HUES48 (cell line): ENCODE results near the gene NTM.

Experiments used
- H3K27ac ChIP-seq: one replicate; pipeline ENCODE4 v1.7.0; 2013; ENCODE audit warnings: low read depth, low read length, inconsistent platforms
- H3K27me3 ChIP-seq: 2 replicates; pipeline ENCODE4 v1.6.1; 2013; ENCODE audit warnings: mild to moderate bottlenecking, low read length; ENCODE audit not compliant: control insufficient read depth, insufficient read depth
- H3K36me3 ChIP-seq: 2 replicates; pipeline ENCODE4 v1.6.1; 2013; ENCODE audit warnings: low read length; ENCODE audit not compliant: control insufficient read depth, insufficient read depth
- H3K4me1 ChIP-seq: 2 replicates; pipeline ENCODE4 v1.6.1; 2013; ENCODE audit warnings: mild to moderate bottlenecking, low read length; ENCODE audit not compliant: control insufficient read depth, insufficient read depth
- H3K4me3 ChIP-seq: 2 replicates; pipeline ENCODE4 v1.5.1; 2013; ENCODE audit warnings: mild to moderate bottlenecking, low read depth, low read length
- H3K9ac ChIP-seq: 2 replicates; pipeline ENCODE4 v1.6.1; 2013; ENCODE audit warnings: mild to moderate bottlenecking, low read depth, low read length, moderate library complexity
- H3K9me3 ChIP-seq: 2 replicates; pipeline ENCODE4 v1.6.1; 2013; ENCODE audit warnings: low read length; ENCODE audit not compliant: control insufficient read depth, insufficient read depth

The NTM gene

GRCh38 chr11:131499199-131499598 is 128.8 kb downstream of the NTM start:
- H3K9me3 ChIP-seq = no peaks in the 10 kb centered on the region
- H3K27ac ChIP-seq = no peak overlapping the region
- no peaks in the 10 kb centered on the region for H3K36me3 ChIP-seq
- peaks cover 16% of the 10 kb centered on the region for H3K4me1 ChIP-seq
- no peaks in the 10 kb centered on the region for H3K27me3 ChIP-seq
- no peak overlapping the region for H3K4me3 ChIP-seq
- H3K9ac ChIP-seq = no peak overlapping the region

GRCh38 chr11:131503017-131503416 is 132.6 kb downstream of the NTM start:
- Histone ChIP-seq H3K4me3 (no peak overlapping the region), H3K9ac (no peak overlapping the region), H3K27ac (no peak overlapping the region), H3K9me3 (no peaks in the 10 kb centered on the region), H3K4me1 (peaks cover 20% of the 10 kb centered on the region), H3K36me3 (no peaks in the 10 kb centered on the region), H3K27me3 (no peaks in the 10 kb centered on the region)

GRCh38 chr11:131504199-131504949 is 134.0 kb downstream of the NTM start:
- Histone ChIP-seq H3K9me3 (no peaks in the 10 kb centered on the region), H3K36me3 (no peaks in the 10 kb centered on the region), H3K27ac (no peak overlapping the region), H3K4me1 (peaks cover 12% of the 10 kb centered on the region), H3K4me3 (no peak overlapping the region), H3K9ac (no peak overlapping the region), H3K27me3 (no peaks in the 10 kb centered on the region)

GRCh38 chr11:131506348-131506747 is 135.9 kb downstream of the NTM start:
- H3K4me1 ChIP-seq = peaks cover 12% of the 10 kb centered on the region
- no peak overlapping the region for H3K27ac ChIP-seq
- no peaks in the 10 kb centered on the region for H3K9me3 ChIP-seq
- no peak overlapping the region for H3K9ac ChIP-seq
- H3K4me3 ChIP-seq = no peak overlapping the region
- H3K36me3 ChIP-seq = no peaks in the 10 kb centered on the region
- no peaks in the 10 kb centered on the region for H3K27me3 ChIP-seq

- Histone ChIP-seq H3K27ac (no peak overlapping the region), H3K9ac (no peak overlapping the region)
Observed at GRCh38 chr11:131510662-131511061, 140.2 kb downstream of the NTM start.

GRCh38 chr11:131511794-131512193 is 141.4 kb downstream of the NTM start:
- no peaks in the 10 kb centered on the region for H3K36me3 ChIP-seq
- H3K9me3 ChIP-seq = no peaks in the 10 kb centered on the region
- H3K4me3 ChIP-seq = no peak overlapping the region
- no peaks in the 10 kb centered on the region for H3K4me1 ChIP-seq
- H3K27ac ChIP-seq = no peak overlapping the region
- no peak overlapping the region for H3K9ac ChIP-seq
- no peaks in the 10 kb centered on the region for H3K27me3 ChIP-seq

More at GRCh38 chr11:131510662-131511061, 140.2 kb downstream of the NTM start:
- Histone ChIP-seq H3K36me3 (no peaks in the 10 kb centered on the region), H3K4me3 (no peak overlapping the region), H3K4me1 (no peaks in the 10 kb centered on the region), H3K9me3 (no peaks in the 10 kb centered on the region), H3K27me3 (no peaks in the 10 kb centered on the region)

GRCh38 chr11:131512228-131512627 is 141.8 kb downstream of the NTM start:
- Histone ChIP-seq H3K36me3 (no peaks in the 10 kb centered on the region), H3K27me3 (no peaks in the 10 kb centered on the region), H3K4me1 (no peaks in the 10 kb centered on the region), H3K9ac (no peak overlapping the region), H3K27ac (no peak overlapping the region), H3K4me3 (no peak overlapping the region), H3K9me3 (no peaks in the 10 kb centered on the region)

GRCh38 chr11:131514062-131514461 is 143.6 kb downstream of the NTM start:
- Histone ChIP-seq H3K9me3 (no peaks in the 10 kb centered on the region), H3K36me3 (no peaks in the 10 kb centered on the region), H3K4me3 (no peak overlapping the region), H3K27me3 (no peaks in the 10 kb centered on the region), H3K4me1 (no peaks in the 10 kb centered on the region), H3K9ac (no peak overlapping the region), H3K27ac (no peak overlapping the region)

GRCh38 chr11:131518305-131518838 is 148.0 kb downstream of the NTM start:
- H3K36me3 ChIP-seq = no peaks in the 10 kb centered on the region
- no peak overlapping the region for H3K4me3 ChIP-seq
- H3K9ac ChIP-seq = no peak overlapping the region
- no peaks in the 10 kb centered on the region for H3K4me1 ChIP-seq
- H3K27me3 ChIP-seq = no peaks in the 10 kb centered on the region
- no peak overlapping the region for H3K27ac ChIP-seq
- H3K9me3 ChIP-seq = no peaks in the 10 kb centered on the region

GRCh38 chr11:131522851-131523250 is 152.4 kb downstream of the NTM start:
- H3K9ac ChIP-seq = no peak overlapping the region
- H3K36me3 ChIP-seq = no peaks in the 10 kb centered on the region
- H3K27me3 ChIP-seq = no peaks in the 10 kb centered on the region
- H3K4me1 ChIP-seq = no peaks in the 10 kb centered on the region
- H3K4me3 ChIP-seq = no peak overlapping the region
- H3K27ac ChIP-seq = no peak overlapping the region
- no peaks in the 10 kb centered on the region for H3K9me3 ChIP-seq

- Histone ChIP-seq H3K4me1 (no peaks in the 10 kb centered on the region), H3K36me3 (no peaks in the 10 kb centered on the region), H3K4me3 (no peak overlapping the region), H3K9me3 (no peaks in the 10 kb centered on the region), H3K27me3 (no peaks in the 10 kb centered on the region), H3K9ac (no peak overlapping the region), H3K27ac (no peak overlapping the region)
Observed at GRCh38 chr11:131530407-131530806, 160.0 kb downstream of the NTM start.
